ENCODE data around the gene KRTAP2-1. TPM values are rescaled to one million over a fixed set of nuclear protein-coding genes. Genes with fewer than 3 reads are reported as not detected.
"Not testable (repeated sequence)": the region's sequence is repeated elsewhere in the genome, so short reads cannot be mapped to it uniquely, and the experiment has no call there.

Gene KRTAP2-1, protein sequence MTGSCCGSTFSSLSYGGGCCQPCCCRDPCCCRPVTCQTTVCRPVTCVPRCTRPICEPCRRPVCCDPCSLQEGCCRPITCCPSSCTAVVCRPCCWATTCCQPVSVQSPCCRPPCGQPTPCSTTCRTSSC
- total RNA-seq: not detected

DNA sequence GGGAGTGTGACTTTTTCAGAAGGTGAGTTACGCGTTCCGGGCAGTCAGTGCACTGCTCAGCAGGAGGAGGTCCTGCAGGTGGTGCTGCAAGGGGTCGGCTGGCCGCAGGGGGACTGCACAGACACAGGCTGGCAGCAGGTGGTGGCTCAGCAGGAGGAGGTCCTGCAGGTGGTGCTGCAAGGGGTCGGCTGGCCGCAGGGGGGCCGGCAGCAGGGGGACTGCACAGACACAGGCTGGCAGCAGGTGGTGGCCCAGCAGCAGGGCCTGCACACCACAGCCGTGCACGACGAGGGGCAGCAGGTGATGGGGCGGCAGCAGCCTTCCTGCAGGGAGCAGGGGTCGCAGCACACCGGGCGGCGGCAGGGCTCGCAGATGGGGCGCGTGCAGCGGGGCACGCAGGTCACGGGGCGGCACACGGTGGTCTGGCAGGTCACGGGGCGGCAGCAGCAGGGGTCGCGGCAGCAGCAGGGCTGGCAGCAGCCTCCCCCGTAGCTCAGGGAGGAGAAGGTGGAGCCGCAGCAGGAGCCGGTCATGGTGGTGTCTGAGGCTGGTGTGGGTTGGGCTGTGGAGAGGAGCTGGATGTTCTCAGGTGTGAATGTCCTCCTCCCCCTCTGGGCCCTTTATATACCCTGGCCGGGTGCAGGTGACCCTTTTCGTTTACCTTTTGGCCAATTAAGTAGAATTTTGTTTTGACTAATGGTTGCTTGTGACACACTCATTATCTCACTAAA is at the start of gene KRTAP2-1:
Gene KRTAP2-1 (minus strand): TSS at position 582 of the 731 bp plus-strand sequence. CDS start 49 bp downstream, at position 533.
- not testable (repeated sequence) for ATAC-seq, H3K27ac ChIP-seq, H3K36me3 ChIP-seq, H3K4me3 ChIP-seq, H3K4me1 ChIP-seq
- H3K9me3 ChIP-seq: peaks cover 0 to 12% (median 0%) of the 10 kb centered on the region in 3 donors
- WGBS, 2 donors (ENCODE audit: low coverage in 1 of 2): 35 to 60% methylated on average over 2 to 4 of the region's 33 CpGs
- peaks cover 33% of the 10 kb centered on the region for H3K27me3 ChIP-seq

DNA sequence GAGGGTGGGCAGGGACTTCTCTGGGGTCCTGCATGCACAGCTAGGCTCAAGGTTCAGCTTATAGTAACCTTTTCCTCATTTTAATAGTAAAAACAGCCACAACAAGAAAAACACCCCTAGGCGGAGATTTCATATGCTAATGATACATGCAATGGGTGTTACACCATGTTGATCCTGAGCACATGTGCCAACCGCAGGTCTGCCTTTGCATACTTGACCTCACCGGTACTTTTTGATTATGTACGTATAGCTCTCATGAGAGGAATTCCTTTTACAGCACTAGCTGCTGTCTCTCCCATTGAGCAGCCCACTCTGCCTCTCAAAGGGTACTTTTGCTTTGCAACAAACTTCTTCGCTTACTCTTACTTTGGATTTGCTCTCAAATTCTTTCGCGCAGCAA is 48.9 kb upstream of the KRTAP2-1 start:
- Histone ChIP-seq H3K36me3 (no peaks in the 10 kb centered on the region), H3K9me3 (no peaks in the 10 kb centered on the region), H3K4me3 (no peak overlapping the region), H3K27me3 (peaks cover 19% of the 10 kb centered on the region), H3K27ac (no peak overlapping the region), H3K4me1 (no peaks in the 10 kb centered on the region)
- ATAC-seq: no peak
- WGBS, 2 donors (ENCODE audit: low coverage in 1 of 2): 84 to 85% methylated on average over 5 to 7 of the region's 7 CpGs
- no peak for TF ChIP-seq POLR2AphosphoS5 (IDR thresholded peaks at IDR 0.05)
- TF ChIP-seq EP300 (IDR thresholded peaks at IDR 0.05): no peak

DNA sequence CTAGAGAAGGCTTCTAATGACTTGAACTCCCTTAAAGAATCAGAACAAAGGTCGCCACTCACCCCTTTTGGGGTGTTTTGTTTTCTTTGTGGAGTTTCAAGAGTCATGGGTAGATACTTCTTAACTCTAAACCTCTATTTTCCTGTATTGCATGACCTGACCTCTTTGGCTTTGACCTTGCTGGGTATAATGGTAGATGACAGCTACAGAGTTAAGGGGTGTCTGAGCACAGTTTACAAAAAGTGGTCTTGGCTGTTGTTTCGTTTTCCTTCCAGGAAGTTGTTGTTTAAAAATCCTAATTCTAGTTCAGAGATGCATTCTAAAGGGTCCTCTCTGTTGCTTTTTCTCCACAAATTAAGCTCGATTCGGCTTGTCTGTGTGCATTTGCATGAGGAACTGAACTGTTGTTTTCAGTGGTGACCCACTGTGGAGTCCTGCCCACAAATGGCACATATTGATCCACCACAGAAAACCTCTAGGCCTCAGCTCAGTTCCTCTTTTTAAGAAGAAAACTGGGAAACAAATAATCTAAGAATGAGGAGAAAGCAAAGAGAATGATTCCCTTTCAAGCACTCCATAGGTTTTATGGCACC is 41.7 kb upstream of the KRTAP2-1 start:
- H3K36me3 ChIP-seq, H3K9me3 ChIP-seq, ATAC-seq, H3K27ac ChIP-seq, H3K4me3 ChIP-seq, H3K4me1 ChIP-seq, H3K27me3 ChIP-seq: not testable (repeated sequence)
- WGBS, 2 donors (ENCODE audit: low coverage in 1 of 2): 57 to 58% methylated on average over 4 of the region's 4 CpGs

DNA sequence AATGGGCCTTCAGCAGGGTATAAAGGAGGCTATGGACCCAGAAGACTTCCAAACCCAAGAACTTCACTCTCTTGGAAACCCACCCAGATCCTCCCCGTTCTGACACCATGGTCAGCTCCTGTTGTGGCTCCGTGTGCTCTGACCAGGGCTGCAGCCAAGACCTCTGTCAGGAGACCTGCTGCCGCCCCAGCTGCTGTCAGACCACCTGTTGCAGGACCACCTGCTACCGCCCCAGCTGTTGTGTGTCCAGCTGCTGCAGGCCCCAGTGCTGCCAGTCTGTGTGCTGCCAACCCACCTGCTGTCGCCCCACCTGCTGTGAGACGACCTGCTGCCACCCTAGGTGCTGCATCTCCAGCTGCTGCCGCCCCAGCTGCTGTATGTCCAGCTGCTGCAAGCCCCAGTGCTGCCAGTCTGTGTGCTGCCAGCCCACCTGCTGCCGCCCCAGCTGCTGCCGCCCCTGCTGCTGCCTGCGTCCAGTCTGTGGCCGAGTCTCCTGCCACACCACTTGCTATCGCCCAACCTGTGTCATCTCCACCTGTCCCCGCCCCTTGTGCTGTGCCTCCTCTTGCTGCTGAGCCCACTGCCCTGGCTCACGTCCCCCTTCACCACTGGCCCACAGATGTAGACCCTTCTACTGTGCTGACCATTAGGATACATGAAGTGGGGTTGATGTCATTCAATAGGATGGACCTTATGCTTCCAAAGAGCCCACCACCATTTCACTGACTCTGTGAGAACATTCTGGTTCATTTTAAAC is 37.2 kb upstream of the KRTAP2-1 start, which contains the start of gene KRTAP4-7:
Gene KRTAP4-7 (plus strand): TSS at position 51 of the 757 bp plus-strand sequence. CDS start 57 bp downstream, at position 108.
- not testable (repeated sequence) for H3K27me3 ChIP-seq, H3K4me1 ChIP-seq, ATAC-seq, H3K36me3 ChIP-seq, H3K9me3 ChIP-seq, H3K4me3 ChIP-seq, H3K27ac ChIP-seq
- 63% methylated on average over 2 of the region's 14 CpGs; no CpG with 5 or more reads in 1 of the 2 donors for WGBS, 2 donors (ENCODE audit: low coverage in 1 of 2)

DNA sequence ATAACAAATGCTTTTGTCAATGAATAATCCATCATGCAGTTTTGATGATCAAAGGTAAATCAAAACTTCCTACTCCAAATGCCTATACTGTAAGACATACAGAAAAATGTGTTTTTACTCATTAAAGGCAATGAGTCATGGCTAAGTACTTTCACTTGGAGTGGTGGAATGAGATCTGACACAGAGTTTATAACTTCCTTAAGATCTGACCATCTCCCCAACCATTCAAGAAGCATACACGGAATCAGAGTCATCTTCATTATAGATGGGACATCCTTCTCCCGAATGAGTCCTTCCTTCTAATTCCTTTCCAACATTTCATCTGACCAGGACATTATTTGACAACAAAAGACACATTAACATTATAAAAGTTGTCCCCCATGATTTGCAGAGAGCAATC is 36.3 kb upstream of the KRTAP2-1 start:
- not testable (repeated sequence) for H3K9me3 ChIP-seq
- WGBS, 2 donors (ENCODE audit: low coverage in 1 of 2): 44% methylated on average over 2 of the region's 2 CpGs; no CpG with 5 or more reads in 1 of the 2 donors

DNA sequence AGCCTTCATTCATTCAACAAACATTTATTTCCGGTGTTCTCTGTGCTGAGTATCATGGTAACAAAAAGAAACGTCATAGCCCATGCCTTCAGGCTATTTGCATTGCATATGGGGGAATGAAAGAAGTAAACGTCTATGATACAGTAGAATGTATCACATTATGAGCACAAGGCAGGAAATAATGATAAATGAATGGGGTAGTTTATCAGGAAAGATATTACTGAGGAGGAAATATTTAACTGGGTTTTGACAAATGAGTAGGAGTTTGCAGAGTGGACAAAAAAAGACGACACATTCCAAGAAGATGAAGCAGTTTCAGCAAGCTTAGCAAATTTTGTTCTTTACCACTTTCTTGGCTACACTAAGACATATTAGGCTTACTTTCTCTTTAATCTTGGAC is 35.5 kb upstream of the KRTAP2-1 start:
- no peak for ATAC-seq
- Histone ChIP-seq H3K4me3 (no peak overlapping the region), H3K9me3 (no peaks in the 10 kb centered on the region), H3K27ac (no peak overlapping the region), H3K27me3 (no peaks in the 10 kb centered on the region), H3K36me3 (no peaks in the 10 kb centered on the region), H3K4me1 (no peaks in the 10 kb centered on the region)
- TF ChIP-seq, protein P1, sequence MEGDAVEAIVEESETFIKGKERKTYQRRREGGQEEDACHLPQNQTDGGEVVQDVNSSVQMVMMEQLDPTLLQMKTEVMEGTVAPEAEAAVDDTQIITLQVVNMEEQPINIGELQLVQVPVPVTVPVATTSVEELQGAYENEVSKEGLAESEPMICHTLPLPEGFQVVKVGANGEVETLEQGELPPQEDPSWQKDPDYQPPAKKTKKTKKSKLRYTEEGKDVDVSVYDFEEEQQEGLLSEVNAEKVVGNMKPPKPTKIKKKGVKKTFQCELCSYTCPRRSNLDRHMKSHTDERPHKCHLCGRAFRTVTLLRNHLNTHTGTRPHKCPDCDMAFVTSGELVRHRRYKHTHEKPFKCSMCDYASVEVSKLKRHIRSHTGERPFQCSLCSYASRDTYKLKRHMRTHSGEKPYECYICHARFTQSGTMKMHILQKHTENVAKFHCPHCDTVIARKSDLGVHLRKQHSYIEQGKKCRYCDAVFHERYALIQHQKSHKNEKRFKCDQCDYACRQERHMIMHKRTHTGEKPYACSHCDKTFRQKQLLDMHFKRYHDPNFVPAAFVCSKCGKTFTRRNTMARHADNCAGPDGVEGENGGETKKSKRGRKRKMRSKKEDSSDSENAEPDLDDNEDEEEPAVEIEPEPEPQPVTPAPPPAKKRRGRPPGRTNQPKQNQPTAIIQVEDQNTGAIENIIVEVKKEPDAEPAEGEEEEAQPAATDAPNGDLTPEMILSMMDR (IDR thresholded peaks at IDR 0.05): no peak
- no peak for TF ChIP-seq POLR2AphosphoS5 (IDR thresholded peaks at IDR 0.05)
- no peak for TF ChIP-seq POLR2A (IDR thresholded peaks at IDR 0.05)
- WGBS, 2 donors (ENCODE audit: low coverage in 1 of 2): 41 to 47% methylated on average over 4 of the region's 4 CpGs

More for the DNA sequence above, 36.3 kb upstream of the KRTAP2-1 start:
- not testable (repeated sequence) for H3K4me1 ChIP-seq, ATAC-seq, H3K4me3 ChIP-seq, H3K27me3 ChIP-seq, H3K36me3 ChIP-seq, H3K27ac ChIP-seq

DNA sequence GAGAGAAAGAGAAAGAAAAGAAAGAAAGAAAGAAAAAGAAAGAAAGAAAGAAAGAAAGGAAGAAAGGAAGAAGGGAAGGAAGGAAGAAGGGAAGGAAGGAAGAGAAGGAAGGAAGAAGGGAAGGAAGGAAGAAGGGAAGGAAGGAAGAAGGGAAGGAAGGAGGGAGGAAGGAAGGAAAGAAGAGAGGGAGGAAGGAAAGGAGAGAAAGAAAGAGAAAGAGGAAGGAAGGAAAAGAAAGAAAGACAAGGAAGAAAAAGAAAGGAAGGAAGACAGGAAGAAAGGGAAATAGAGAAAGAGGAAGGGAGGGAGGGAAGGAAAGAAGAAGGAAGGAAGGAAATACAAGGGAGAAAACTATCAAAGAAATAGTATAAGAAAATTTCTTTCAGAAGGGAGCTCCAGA is 29.7 kb upstream of the KRTAP2-1 start:
- Histone ChIP-seq H3K4me1 (no peaks in the 10 kb centered on the region), H3K9me3 (no peaks in the 10 kb centered on the region), H3K27me3 (no peaks in the 10 kb centered on the region), H3K4me3 (no peak overlapping the region), H3K27ac (no peak overlapping the region), H3K36me3 (no peaks in the 10 kb centered on the region)
- TF ChIP-seq, protein P1 (IDR thresholded peaks at IDR 0.05): no peak
- TF ChIP-seq POLR2A (IDR thresholded peaks at IDR 0.05): no peak
- no peak for TF ChIP-seq EP300 (IDR thresholded peaks at IDR 0.05)
- TF ChIP-seq POLR2AphosphoS5 (IDR thresholded peaks at IDR 0.05): no peak
- ATAC-seq: no peak

Data from gastroesophageal sphincter (tissue), 4 donors.